Naive B cell (primary cell): Measurements from ENCODE around the gene NDUFB11. TPM values are rescaled to one million over a fixed set of nuclear protein-coding genes. Genes with fewer than 3 reads are reported as not detected.
A peak's percentile ranks its signal among the peaks of the same experiment; 100 is the strongest.
"Not testable (repeated sequence)": the region's sequence is repeated elsewhere in the genome, so short reads cannot be mapped to it uniquely, and the experiment has no call there.

Experiments
- ATAC-seq, 2 donors: fragments of 150-1000 bp; cut with Tn5 transposase; 2 replicates each; pipeline ENCODE4 v1.10.0; 2021; ENCODE audit warnings: low read depth in 2 of 2, mild to moderate bottlenecking in 2 of 2, moderate library complexity in 2 of 2
- DNase-seq: peaks from one replicate; pipeline ENCODE4 v3.0.0; 2022
- H3K27ac Mint-ChIP-seq, 6 donors: one replicate each; pipeline ENCODE4 v1.8.0; 2020 to 2022; ENCODE audit warnings: mild to moderate bottlenecking in 6 of 6, mixed read lengths in 6 of 6, moderate library complexity in 5 of 6, inconsistent platforms in 2 of 6
- H3K27me3 Mint-ChIP-seq, 3 donors: one replicate each; pipeline ENCODE4 v1.8.0; 2021 to 2022; ENCODE audit warnings: mixed read lengths in 3 of 3, mild to moderate bottlenecking in 1 of 3
- H3K36me3 Mint-ChIP-seq, 2 donors: one replicate each; pipeline ENCODE4 v1.8.0; 2020 to 2022; ENCODE audit warnings: mixed read lengths in 2 of 2, inconsistent platforms in 1 of 2, mild to moderate bottlenecking in 1 of 2
- H3K4me1 Mint-ChIP-seq, 3 donors: one replicate each; pipeline ENCODE4 v1.8.0; 2020 to 2022; ENCODE audit warnings: mixed read lengths in 3 of 3, inconsistent platforms in 1 of 3, mild to moderate bottlenecking in 1 of 3, moderate library complexity in 1 of 3
- H3K4me3 Mint-ChIP-seq, 8 donors: one replicate each; pipeline ENCODE4 v1.8.0; 2020 to 2022; ENCODE audit warnings: mild to moderate bottlenecking in 8 of 8, mixed read lengths in 8 of 8, moderate library complexity in 8 of 8, inconsistent platforms in 2 of 8
- H3K9me3 Mint-ChIP-seq, 7 donors: one replicate each; pipeline ENCODE4 v1.8.0; 2020 to 2022; ENCODE audit warnings: mixed read lengths in 7 of 7, mild to moderate bottlenecking in 5 of 7, inconsistent platforms in 2 of 7, moderate library complexity in 1 of 7
- polyA plus RNA-seq, 6 donors: library from polyadenylated mRNA; unstranded; fragments of 300-500 nt; fragmentation: Illumina TruSeq; gene quantifications; one replicate each; pipeline ENCODE4 v1.2.3, GENCODE V29; 2021; ENCODE audit warnings: low read depth in 6 of 6

Gene NDUFB11
- polyA plus RNA-seq, 6 donors from 2014 or later, result 135 to 163 (median 144) TPM

- H3K4me3 Mint-ChIP-seq, ATAC-seq, H3K9me3 Mint-ChIP-seq, H3K36me3 Mint-ChIP-seq, DNase-seq, H3K4me1 Mint-ChIP-seq, H3K27me3 Mint-ChIP-seq: not testable (repeated sequence)
- H3K27ac Mint-ChIP-seq, result peak overlapping the region in 3 of 6 donors; percentile 34 to 52 (median 39)
These were observed 20.0 kb downstream of the NDUFB11 start for GRCh38 chrX:47124466-47124865.

GRCh38 chrX:47116551-47117110 lies 27.9 kb downstream of the NDUFB11 start:
- not testable (repeated sequence) for H3K4me1 Mint-ChIP-seq, ATAC-seq, H3K27me3 Mint-ChIP-seq, H3K4me3 Mint-ChIP-seq, DNase-seq, H3K36me3 Mint-ChIP-seq, H3K9me3 Mint-ChIP-seq
- H3K27ac Mint-ChIP-seq, result peak overlapping the region in 1 of 6 donors; percentile 74

- Mint-ChIP-seq H3K27me3 (no peaks in the 10 kb centered on the region), H3K4me3 (no peak overlapping the region), H3K36me3 (peaks cover 0 to 7% of the 10 kb centered on the region in 2 donors), H3K4me1 (no peaks in the 10 kb centered on the region), H3K9me3 (peaks cover 0 to 8% (median 4%) of the 10 kb centered on the region in 7 donors), H3K27ac (no peak overlapping the region)
- no peak for DNase-seq
- no peak for ATAC-seq
These were observed 32.1 kb downstream of the NDUFB11 start for GRCh38 chrX:47112316-47112954.

- ATAC-seq, H3K27ac Mint-ChIP-seq, H3K4me3 Mint-ChIP-seq, DNase-seq, H3K9me3 Mint-ChIP-seq, H3K4me1 Mint-ChIP-seq, H3K27me3 Mint-ChIP-seq, H3K36me3 Mint-ChIP-seq: not testable (repeated sequence)
These were observed 33.4 kb downstream of the NDUFB11 start for GRCh38 chrX:47110936-47111615.

DNA sequence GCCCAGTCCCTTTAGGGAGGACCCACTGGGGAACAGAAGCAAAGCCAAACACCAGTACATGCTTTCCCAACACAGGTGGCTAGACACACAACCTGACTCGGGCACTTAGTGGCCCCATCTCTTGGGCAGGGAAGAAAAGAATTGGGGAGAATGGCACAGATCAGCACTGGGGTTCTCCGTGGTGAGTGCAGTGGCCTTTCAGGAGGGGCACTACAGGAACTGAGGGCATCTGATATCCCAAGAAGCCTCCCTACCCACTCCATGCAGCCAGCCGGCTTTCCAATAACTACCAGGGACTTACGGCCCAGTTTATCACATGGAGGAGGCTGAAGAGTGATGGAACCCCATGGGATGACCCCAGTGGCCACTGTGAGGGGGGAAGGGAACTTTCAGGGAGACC lies 43.3 kb downstream of the NDUFB11 start:
- ATAC-seq (no peak), DNase-seq (no peak)
- Mint-ChIP-seq H3K27me3 (no peaks in the 10 kb centered on the region), H3K9me3 (peaks cover 0 to 1% (median 0%) of the 10 kb centered on the region in 7 donors), H3K27ac (peak overlapping the region in 1 of 6 donors; percentile 37), H3K36me3 (no peaks in the 10 kb centered on the region), H3K4me1 (no peaks in the 10 kb centered on the region), H3K4me3 (no peak overlapping the region)

DNA sequence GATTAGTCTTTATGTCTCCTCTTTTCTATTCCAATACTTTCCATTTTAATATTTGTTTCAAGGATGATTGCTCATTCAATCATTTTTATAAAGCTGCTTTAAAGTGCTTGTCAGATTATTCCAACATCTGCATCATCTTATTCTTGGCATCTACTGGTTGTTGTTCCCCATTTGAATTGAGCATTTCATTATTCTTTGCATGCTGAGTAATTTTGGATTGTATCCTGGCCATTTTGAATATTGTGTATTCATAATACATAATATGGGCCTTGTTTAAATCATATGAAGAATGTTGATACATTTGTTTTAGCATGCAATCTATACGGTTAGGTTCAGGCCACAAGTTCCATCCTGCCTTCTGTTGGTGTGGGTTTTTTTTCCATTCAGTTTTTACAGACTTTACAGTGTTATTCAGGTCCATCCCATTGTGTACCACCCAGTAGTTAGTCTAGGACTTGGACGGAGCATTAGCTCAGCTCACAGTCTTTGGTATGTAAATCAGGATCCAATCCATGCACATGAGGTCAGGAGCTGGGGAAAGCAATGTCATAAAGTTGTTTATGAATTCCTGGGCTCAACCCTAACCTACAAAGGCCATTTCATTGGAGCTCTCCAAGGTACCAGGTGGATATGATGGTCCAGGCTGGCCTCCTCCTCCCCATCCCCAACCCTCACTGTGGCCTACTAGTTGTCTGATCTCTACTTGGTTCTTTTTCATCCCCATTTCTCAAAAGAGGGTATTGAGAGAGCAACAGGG lies 46.0 kb downstream of the NDUFB11 start:
- H3K9me3 Mint-ChIP-seq, result no peaks in the 10 kb centered on the region
- ATAC-seq, result no peak
- H3K36me3 Mint-ChIP-seq, result no peaks in the 10 kb centered on the region
- H3K4me1 Mint-ChIP-seq, result no peaks in the 10 kb centered on the region
- no peak overlapping the region for H3K4me3 Mint-ChIP-seq
- H3K27me3 Mint-ChIP-seq, result no peaks in the 10 kb centered on the region
- H3K27ac Mint-ChIP-seq, result no peak overlapping the region
- DNase-seq, result no peak

DNA sequence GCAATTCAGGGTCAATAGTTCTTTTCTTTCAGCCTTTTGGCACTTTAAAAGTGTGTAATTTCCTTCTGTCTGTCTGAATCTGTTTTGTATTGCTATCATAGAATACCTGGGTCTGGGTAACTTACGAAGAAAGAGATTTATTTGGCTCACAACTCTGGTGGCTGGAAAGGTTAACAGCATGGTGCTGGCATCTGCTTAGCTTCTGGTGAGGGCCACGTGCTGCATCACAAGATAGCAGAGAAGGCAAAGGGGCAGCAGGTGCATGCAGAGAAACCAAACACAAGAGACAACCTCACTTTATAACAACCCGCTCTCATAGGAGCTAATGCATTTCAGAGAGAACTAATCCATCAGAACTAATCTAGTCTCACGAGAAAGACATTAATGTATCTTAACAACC lies 47.5 kb downstream of the NDUFB11 start:
- Mint-ChIP-seq H3K9me3 (no peaks in the 10 kb centered on the region), H3K36me3 (no peaks in the 10 kb centered on the region), H3K27me3 (no peaks in the 10 kb centered on the region), H3K4me1 (no peaks in the 10 kb centered on the region), H3K4me3 (no peak overlapping the region), H3K27ac (no peak overlapping the region)
- DNase-seq, result no peak
- no peak for ATAC-seq

- DNase-seq (no peak), ATAC-seq (no peak)
- Mint-ChIP-seq H3K27ac (no peak overlapping the region), H3K27me3 (no peaks in the 10 kb centered on the region), H3K9me3 (no peaks in the 10 kb centered on the region), H3K36me3 (no peaks in the 10 kb centered on the region), H3K4me1 (no peaks in the 10 kb centered on the region), H3K4me3 (peak overlapping the region in 1 of 8 donors; percentile 69)
These were observed 50.6 kb downstream of the NDUFB11 start for GRCh38 chrX:47093860-47094259.

- DNase-seq, result no peak
- no peaks in the 10 kb centered on the region for H3K9me3 Mint-ChIP-seq
- H3K4me1 Mint-ChIP-seq, result no peaks in the 10 kb centered on the region
These were observed 51.3 kb downstream of the NDUFB11 start for GRCh38 chrX:47093248-47093647.

More at GRCh38 chrX:47093248-47093647, 51.3 kb downstream of the NDUFB11 start:
- Mint-ChIP-seq H3K36me3 (no peaks in the 10 kb centered on the region), H3K27me3 (no peaks in the 10 kb centered on the region), H3K27ac (no peak overlapping the region), H3K4me3 (no peak overlapping the region)
- no peak for ATAC-seq

Other genes with a start within 250 kb of the NDUFB11 start
- 1 to 10 TPM in 4 of 6 donors, under 1 TPM in 1, not detected in 1; 0.71 to 3.9 (median 3.4) TPM for gene JADE3, start 232.3 kb downstream of the NDUFB11 start, polyA plus RNA-seq
- not detected for gene RGN, start 66.3 kb downstream of the NDUFB11 start, polyA plus RNA-seq
- gene RBM10, start 519 bp upstream of the NDUFB11 start, polyA plus RNA-seq, result 10 to 100 TPM; 11.4 to 33.9 (median 22.1) TPM
- 100 to 1,000 TPM; 151 to 190 (median 174) TPM for gene UBA1, start 49.1 kb upstream of the NDUFB11 start, polyA plus RNA-seq
- gene CDK16, start 74.0 kb upstream of the NDUFB11 start, polyA plus RNA-seq, result 10 to 100 TPM in 1 of 6 donors, 1 to 10 TPM in 5; 3.9 to 19.9 (median 7.2) TPM
- gene USP11, start 88.3 kb upstream of the NDUFB11 start, polyA plus RNA-seq, result 100 to 1,000 TPM in 3 of 6 donors, 10 to 100 TPM in 3; 88.3 to 145 (median 98.7) TPM
- gene ZNF157, start 225.9 kb upstream of the NDUFB11 start, polyA plus RNA-seq, result 1 to 10 TPM in 1 of 6 donors, under 1 TPM in 4, not detected in 1; 0.23 to 1.3 (median 0.73) TPM